NK-92 (cell line): ENCODE results near the gene TTBK1.

Source experiments
- DNase-seq: peaks from one replicate; lab custom pipeline; 2025; ENCODE audit not compliant: unreplicated experiment; lab: John Stamatoyannopoulos, UW

Gene TTBK1

DNA sequence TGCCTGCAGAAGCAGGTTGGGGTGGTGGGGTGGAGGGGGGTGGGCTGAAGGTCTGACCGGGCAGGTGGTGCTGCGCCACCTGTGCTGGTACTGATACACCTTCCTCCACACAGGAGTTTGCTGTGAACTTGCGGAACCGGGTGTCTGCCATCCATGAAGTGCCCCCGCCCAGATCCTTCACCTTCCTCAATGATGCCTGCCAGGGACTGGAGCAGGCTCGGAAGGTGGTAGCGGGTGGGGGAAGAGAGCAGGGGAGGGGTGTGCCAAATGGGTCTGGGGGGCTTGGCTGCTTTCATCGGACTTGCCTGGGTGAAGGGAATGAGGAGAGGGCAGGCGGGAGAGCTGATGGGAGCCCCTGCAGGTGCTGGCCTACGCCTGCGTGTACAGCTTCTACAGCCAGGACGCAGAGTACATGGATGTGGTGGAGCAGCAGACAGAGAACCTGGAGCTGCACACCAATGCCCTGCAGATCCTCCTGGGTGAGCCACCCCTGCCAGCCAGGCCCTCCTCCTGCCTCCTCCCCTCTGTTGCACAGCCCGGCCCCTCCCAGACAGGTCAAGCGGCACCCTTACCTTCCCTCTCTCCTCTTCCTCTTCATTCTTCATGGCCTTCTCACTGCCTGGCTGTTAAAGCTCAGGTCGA lies 20.7 kb upstream of the TTBK1 start:
- DNase-seq, result no peak

DNA sequence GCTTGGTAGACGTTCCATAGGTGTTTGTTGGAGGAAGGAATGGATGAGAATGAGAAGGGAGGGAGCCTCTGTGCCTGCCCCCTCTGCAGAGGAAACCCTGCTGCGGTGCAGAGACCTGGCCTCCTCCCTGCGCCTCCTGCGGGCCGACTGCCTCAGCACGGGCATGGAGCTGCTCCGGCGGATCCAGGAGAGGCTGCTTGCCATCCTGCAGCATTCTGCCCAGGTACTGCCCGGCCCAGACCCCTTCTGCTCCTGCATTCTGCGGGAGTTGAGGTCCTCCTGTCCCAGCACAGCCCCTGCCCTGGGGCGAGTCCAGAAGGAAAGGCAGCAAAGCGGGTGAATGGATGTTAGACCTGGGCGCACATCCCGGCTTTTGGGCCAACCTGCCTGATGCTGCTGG lies 20.1 kb upstream of the TTBK1 start:
- no peak for DNase-seq

DNA sequence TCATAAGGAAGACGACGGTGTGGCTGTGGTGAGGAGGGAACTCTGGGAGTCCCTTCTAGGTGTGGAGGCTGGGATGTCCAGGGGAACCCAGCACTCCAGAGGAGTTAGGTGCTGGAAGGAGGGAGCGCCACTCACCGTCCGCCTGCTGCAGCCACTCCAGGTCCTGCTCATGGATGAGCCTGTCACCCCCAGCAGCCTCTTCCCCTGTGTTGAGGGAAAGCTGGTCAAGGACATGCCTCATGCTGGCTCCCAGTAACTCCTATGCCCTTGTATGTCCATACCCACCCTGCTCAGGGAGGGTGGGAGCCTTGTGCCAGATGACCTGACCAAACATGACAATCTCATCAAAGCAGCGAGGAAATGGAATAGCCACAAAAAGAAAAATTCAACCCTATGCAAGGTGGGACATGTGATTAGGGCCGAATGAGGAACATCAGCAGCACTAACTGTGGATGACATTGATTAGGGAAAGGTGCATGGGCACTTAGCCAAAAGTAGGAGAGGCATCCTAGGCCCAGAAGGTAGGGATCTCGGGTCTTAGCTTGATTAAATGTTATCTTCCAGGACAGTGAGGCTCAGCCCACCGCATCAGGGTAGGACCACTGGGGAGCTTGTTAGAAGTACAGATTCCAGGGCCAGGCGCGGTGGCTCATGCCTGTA lies 17.0 kb upstream of the TTBK1 start:
- DNase-seq, result no peak

DNA sequence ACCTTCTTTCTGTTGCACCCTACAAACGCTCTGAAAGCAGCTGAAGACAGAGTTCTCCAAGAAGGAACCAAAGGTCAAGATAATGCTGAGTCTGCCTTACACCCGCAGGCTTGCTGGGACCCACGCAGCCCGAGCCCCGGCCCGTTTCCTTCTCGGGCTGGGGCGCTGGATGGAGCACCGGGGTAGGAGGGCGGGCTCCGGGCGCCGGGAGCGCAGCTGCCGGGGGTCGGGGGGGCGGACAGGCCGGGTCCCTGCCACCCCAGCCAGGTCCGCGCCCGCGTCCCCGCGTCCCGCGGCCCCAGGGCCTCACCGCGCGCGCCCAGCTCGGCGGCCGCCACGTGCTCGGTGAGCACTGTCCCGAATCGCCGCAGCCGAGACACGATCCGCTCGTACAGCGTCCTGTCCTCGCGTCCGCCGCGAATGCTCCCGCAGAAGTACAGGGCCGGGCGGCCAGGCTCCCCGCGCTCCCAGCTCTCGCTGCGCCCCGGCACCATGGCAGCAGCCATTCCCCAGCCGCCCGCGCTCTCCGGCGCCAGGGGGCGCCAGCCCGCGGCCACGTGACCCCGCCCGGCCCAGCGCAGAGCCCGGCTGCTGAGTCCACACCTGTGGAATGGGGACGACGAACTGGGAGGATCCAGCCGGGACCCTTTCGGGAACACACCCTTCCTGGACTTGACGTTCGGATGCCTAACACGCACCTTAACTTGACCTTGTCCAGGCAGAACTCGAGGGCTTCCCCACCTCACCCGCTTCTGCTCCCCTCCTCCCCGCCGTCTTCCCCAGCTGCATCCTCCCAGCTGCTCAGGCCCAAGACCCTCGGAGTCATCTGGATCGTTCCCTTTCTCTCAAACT lies 14.1 kb upstream of the TTBK1 start, which contains the start of gene DNPH1:
DNPH1 (minus strand) TSS at position 531 of the 852 bp plus-strand sequence; CDS start at position 506, 25 bp downstream.
- DNase-seq, result no peak

DNA sequence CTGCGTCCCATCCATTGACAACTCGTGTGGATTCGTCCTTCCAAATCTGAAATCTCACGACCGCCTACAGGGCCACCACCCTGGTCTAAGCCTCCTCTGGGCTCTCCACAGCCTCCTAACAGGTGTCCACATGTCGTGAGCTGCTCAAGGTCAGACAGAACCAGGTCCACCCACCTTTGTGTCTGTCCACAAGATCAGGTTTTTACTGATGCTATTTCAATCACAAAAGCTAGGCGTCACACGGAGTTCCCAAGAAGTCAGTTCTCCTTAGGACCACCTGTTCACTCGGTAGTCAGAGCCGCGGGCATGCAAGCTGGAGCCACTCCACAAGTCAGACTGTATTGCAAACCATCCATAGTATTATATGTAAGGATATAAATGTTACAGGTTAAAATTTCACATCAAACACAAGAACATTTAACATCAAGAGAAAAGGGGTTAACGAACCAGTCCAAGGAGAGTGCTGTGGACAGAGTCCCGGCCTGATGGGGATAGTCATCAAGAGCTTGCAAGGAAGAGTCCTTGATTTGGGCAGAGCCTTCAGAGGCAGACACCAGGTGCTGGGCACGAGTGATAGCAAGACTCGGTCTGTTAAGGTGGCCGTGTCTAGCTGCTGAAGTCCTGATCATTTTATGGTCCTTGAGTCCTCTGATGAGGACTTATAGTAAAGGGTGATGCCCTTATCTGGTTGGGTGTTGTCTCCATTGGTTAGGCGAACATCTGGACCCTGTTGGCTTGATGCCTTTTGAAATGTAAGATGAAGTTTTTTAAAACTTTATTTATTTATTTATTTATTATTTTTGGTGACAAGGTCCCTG lies 13.3 kb upstream of the TTBK1 start:
- DNase-seq, result no peak

DNA sequence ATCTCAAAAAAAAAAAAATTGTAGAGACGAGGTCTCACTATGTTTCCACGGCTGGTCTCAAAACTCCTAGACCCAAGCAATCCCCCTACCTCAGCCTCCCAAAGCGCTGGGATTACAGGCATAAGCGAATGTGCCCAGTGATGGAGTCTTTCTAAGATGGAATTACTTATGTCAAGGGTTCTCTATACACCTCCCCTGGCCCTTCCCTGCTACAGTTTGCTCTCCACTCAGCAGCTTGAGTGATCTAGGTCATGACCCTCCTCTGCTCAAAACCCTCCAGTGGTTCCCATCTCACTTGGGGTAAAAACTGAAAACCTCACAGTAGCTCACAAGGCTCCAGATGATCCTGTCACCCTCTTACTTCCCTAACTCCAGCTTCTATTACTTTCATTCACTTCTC lies 12.2 kb upstream of the TTBK1 start:
- no peak for DNase-seq

DNA sequence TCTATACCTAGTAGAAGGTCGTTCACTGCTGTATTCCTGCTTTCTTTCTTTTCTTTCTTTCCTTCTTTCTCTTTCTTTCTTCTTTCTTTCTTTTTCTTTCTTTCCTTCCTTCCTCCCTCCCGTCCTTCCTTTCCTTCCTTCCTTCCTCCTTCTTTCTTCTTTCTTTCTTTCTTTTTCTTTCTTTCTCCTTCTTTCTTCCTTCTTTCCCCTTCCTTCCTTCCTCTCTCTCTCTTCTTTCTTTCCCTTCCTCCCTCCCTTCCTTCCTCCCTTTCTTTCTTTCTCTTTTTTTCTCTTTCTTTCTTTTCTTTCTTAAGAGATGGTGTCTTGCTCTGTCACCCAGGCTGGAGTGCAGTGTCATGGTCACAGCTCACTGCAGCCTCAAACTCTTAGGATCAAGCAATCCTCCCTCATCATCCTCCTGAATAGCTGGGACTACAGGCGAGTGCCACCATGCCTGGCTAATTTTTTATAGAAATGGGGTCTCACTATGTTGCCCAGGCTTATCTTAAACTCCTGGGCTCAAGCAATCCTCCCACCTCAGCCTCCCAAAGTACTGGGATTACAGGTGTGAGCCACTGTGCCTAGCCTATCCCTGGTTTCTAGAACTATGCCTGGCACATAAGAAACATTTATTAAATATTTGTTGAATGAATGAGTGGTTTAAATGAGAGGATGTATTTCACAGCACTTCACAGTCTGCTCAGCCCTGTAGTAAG lies 11.4 kb upstream of the TTBK1 start:
- DNase-seq, result no peak

DNA sequence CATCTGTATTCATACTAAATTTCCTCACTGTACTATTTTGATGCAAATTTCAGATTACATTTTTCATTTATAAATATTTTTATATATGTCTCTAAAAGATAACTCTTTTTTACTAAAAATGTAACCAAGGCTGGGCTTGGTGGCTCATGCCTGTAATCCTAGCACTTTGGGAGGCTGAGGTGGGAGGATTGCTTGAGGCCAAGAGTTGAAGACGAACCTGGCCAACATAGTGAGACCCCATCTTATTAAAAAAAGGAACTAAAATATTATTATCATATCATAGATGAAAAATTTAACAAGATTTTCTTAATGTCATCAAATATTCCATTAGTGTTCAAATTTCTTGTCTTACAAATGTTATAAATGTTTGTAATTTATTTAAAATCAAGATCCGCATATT lies 7.4 kb upstream of the TTBK1 start:
- no peak for DNase-seq

DNA sequence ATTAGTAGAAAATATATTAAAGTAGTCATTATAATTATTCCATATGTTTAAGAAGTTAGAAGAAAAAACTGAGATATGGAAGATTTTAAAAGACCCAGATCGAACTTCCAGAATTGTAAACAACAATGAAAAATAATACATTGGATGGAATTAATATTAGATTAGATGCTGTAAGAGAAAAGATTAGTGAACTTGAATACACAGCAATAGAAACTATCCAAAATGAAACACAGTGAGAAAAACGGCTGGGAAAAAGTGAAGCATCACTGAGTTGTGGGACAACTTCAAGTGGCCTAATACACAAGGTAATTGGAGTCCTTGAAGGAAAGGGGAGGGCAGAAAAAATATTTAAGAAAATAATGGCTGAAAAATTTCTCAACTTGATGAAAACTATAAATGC lies 4.2 kb upstream of the TTBK1 start:
- DNase-seq, result no peak

DNA sequence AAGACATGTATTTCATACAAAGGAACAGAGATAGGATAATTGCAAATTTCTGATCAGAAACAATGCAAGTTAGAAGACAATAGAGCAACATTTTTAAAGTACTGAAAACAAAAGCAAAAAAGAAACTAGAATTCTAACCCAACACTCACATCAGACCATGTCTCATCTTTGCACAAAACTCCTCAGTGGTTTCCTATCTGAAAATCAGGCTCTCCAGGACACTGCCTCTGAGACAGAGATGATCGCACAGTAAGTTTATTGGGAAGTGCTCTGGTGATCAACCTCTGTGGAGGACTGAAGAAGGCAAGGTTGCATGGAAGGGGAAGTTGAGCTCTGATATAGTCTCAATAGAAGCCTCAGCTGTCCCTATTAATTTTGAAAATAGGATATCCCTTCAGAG lies 2.3 kb upstream of the TTBK1 start:
- no peak for DNase-seq

DNA sequence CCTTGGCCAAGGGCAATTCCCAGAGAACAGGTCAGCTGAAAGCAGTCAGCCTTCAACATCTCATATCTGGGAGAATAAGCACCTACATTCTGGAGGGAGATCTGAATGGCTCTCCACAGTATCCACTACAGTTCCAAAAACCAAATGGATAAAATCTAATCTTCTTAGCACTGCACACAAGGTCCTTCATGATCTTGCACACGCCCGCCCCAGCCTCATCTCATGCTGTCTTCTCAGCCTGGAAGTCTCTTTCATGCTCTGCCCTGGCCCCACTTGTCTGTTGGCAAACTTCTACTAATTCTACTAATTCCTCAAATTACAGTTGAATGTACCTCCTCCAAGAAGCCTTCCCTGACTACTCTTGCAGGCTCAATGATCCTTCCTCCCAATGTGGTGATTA lies 1.8 kb upstream of the TTBK1 start:
- no peak for DNase-seq

DNA sequence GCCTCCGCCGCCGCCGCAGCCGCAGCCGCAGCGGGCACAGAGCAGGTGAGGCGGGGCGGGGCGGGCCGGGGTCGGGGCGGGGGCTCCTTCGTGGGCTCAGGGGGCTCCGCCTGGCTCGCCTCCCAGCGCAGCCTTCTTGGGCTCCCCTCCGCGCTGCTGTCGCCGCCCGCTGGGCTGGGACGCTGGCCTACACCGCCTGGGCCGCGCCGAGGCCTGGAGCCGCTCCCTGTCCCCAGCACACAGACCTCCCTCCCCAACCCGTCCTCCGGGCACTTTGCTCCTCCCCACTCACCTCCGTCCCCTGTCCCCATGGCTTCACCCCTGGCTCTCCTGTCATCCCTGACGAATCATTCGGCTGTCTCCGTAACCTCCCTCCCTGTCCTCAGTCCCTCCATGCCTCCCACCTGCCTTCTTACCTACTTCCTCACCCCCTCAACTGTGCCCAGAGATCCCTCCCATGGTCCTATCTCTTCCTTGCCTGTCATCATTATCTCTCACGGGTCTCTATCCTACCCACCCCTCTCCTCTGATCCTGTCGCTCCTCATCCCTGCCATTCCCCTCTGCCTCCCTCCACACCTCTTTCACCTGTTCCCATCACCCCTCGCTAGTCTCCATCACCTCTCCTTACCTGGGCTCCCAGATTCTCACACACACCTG lies 512 bp downstream of the TTBK1 start:
- no peak for DNase-seq

DNA sequence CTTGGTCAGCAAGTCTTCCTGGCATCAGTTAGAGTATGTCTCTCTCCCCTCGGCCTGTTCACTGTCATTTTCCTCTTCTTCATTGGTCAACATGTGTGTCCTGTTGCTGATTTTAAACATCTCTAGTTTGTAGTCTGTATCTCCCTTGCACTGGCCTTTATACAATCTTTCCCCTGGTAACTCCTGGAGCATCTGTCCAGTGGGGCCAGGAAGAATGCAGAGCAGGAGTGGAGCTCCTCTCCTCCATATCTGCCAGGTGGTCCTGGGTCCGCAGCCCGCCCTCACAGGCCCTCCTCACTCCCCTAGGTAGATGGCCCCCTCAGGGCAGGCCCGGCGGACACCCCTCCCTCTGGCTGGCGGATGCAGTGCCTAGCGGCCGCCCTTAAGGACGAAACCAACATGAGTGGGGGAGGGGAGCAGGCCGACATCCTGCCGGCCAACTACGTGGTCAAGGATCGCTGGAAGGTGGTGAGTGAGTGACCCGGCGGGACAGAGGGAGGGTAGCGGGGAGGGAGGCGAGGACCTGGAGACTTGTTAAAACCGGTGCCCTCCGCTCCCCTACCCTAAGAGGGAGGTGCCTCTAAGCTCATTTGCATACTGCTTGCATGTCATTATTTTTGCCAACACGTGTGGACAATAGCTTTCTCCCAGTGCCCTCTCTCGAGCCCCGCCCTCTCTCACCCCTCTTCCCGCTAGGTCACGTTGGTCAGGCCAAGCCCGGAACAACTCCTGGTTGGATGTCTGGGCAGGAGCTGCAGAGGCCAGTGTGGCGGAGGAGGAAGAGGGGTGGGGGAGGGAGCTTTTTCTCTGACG lies 3.2 kb downstream of the TTBK1 start:
- DNase-seq, result no peak

DNA sequence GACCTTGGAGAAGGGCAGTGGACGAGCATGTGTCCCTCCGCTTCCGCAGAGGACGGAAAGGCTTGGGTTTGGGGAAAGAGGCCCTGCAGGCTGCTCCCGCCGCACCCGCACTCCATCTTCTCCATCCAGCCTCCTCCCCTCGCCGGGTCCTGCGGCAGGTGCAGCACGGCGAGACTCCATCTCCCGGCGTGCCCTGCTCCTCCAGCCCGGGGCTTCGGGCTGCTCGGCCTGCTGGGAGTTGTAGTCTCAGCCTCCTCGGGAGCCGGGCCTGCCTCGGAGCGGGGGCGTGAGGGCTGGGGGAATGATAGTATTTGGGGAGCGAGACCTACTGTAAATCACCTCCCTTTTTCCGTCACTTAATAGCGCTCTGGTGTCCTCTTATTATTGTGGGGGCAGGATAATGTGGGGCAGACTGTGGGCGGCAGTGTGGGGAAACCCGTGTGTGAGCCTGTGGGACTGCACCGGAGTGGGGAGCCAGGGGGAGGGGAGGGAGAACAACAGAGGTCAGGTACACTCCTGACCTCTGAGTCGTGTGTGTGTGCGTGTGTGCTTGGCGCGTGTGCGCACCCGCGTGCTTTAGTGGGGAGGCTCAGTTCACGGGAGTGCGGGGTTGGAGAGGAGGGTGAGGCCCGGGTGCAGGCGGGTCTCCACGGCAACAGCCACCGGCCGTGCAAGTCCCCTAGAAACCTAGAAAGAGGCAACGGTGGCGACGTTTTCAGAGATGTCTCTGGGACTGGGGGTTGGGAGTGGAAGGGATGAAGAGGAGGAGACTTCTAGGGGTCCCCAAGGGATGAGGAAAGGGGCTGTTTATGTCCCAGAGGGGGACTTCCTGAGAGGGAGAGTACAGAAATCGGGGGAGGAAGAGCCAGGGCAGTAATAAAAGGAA lies 4.1 kb downstream of the TTBK1 start:
- no peak for DNase-seq

DNA sequence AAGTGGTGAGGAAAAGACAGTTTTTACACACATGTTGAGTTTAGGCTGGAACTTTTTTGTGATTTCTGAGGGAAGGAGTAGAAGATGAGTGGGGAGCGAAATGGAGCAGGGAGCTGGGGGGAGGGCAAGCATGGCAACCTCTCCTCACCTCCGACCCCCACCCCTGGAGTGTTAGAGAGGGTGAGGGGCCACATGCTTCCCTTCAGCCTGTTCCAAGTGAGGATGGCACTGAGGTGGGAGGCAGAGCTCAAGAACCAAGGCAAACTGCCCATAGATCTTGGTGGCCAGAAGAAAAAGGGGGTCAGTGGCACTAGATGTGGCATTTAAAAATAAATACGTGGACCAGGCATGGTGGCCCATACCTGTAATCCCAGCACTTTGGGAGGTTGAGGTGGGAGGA lies 4.8 kb downstream of the TTBK1 start:
- DNase-seq, result no peak

DNA sequence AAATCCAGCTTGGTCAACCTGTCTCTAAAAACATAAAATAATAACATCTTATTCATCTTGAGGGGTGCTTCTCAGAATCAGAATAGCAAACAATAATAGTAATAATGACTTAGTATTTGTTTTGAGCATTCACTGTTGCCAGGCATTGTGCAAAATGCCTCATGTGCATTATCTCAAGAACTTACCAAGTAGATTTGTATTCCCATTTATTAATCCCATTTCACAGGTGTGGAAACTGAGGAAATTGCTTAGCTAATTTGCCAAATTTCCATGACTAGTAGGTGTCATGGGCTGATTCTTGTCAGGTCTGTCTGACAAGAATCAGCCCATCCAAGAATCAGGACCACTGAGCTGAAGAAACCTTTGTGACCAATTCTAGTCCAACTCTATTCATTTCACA lies 5.5 kb downstream of the TTBK1 start:
- no peak for DNase-seq

DNA sequence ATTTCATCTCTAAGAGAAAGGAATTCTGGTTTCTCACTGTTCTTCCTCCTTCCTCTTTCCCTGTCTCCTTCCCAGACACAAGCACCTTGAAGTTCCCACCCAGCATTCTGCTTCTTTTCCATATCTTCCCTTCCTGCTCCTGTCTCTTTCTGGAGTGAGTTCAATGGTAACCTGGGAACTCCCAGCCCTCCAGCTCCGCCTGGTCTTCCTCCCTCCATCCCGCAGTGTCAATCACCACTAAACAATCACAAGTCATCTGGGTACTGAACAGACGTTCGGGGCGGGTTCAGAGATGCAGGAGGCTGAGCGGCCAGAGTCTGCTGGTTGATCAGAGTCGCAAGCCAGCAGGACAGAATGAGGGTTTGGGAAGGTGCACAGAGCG lies 7.7 kb downstream of the TTBK1 start:
- no peak for DNase-seq

DNA sequence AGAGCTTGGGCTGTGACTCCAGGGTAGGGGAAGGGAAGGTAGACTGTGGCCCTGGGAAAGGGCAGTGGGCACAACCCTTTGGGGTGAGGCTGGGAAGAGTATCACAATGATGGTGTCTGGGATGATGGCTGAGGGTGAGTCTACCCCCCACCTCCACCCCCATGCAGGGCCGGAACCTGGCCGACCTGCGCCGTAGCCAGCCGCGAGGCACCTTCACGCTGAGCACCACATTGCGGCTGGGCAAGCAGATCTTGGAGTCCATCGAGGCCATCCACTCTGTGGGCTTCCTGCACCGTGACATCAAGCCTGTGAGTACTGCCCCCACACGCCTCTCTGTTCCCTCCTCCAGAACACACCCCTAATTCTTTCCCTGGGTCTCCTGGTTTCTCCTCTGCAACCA lies 10.1 kb downstream of the TTBK1 start:
- no peak for DNase-seq
